BLaER1 treated with 17β-estradiol and CSF1 and Interleukin-3, amounts not matched to agents 10 nM and 100 nM (cell line): Measurements from ENCODE around the gene NSD2.
A peak's percentile ranks its signal among the peaks of the same experiment; 100 is the strongest.
"Not testable (repeated sequence)": the region's sequence is repeated elsewhere in the genome, so short reads cannot be mapped to it uniquely, and the experiment has no call there.

ENCODE experiments used
- H3K27ac ChIP-seq, 11 experiments: shearing (Covaris generic); formaldehyde crosslinking; 2 replicates each; pipeline ENCODE4 v1.8.1; 2022
- H3K27me3 ChIP-seq, 11 experiments: shearing (Covaris generic); formaldehyde crosslinking; 2 replicates each; pipeline ENCODE4 v1.8.1; 2022
- H3K36me3 ChIP-seq, 11 experiments: shearing (Covaris generic); formaldehyde crosslinking; 2 replicates each; pipeline ENCODE4 v1.8.1; 2022
- H3K4me1 ChIP-seq, 10 experiments: shearing (Covaris generic); formaldehyde crosslinking; 2 replicates each; pipeline ENCODE4 v1.8.1; 2022
- H3K4me2 ChIP-seq, 11 experiments: shearing (Covaris generic); formaldehyde crosslinking; 2 replicates each; pipeline ENCODE4 v1.8.1; 2022
- H3K4me3 ChIP-seq, 10 experiments: shearing (Covaris generic); formaldehyde crosslinking; 2 replicates each; pipeline ENCODE4 v1.8.1; 2022
- H3K9ac ChIP-seq, 11 experiments: shearing (Covaris generic); formaldehyde crosslinking; 2 replicates each; pipeline ENCODE4 v1.8.1; 2022
- H3K9me3 ChIP-seq, 11 experiments: shearing (Covaris generic); formaldehyde crosslinking; replicated peaks in 1 of 11; 2 replicates each; pipeline ENCODE4 v1.8.1; 2022
- H4K20me1 ChIP-seq, 11 experiments: shearing (Covaris generic); formaldehyde crosslinking; 2 replicates each; pipeline ENCODE4 v1.8.1; 2022
- Cebpa-rat ChIP-seq, 11 experiments: shearing (Covaris generic); IDR thresholded peaks; 2 replicates each; pipeline ENCODE4 v1.8.1; 2022

Gene NSD2

DNA sequence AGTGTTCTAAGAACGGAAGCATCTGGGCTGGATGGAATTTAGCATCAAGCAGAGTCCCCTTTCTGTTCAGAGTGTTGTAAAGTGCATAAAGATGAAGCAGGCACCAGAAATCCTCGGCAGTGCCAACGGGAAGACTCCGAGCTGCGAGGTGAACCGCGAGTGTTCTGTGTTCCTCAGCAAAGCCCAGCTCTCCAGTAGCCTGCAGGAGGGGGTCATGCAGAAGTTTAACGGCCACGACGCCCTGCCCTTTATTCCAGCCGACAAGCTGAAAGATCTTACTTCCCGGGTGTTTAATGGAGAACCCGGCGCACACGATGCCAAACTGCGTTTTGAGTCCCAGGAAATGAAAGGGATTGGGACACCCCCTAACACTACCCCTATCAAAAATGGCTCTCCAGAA, 29.4 kb downstream of the NSD2 start:
- peaks cover 0 to 39% (median 26%) of the 10 kb centered on the region in 10 experiments; a peak in 17 of 20 replicates for H3K4me1 ChIP-seq
- H3K9me3 ChIP-seq, result no peaks in the 10 kb centered on the region

DNA sequence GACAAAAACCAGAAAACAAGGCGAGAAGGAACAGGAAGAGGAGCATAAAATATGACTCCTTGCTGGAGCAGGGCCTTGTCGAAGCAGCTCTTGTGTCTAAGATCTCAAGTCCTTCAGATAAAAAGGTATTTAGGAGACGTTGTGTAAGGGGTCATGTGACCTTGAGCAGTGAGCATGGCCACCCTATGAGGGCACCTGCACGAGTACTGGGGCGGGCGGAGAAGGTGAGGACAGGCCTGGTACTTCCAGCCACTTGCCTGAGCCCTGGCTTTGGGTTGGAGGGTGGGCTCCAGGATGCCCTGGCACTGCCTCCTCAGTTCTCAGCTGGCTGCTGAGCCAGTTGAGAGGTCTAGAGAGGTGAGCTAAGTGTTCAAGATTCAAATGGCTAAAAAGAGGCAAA, 29.9 kb downstream of the NSD2 start:
- H3K4me2 ChIP-seq, result no peak overlapping the region
- peaks cover 37 to 100% (median 97%) of the 10 kb centered on the region in 11 experiments; a peak in 21 of 22 replicates for H4K20me1 ChIP-seq
- peaks cover 54 to 69% (median 67%) of the 10 kb centered on the region in 11 experiments for H3K36me3 ChIP-seq

More for the DNA sequence above, 29.4 kb downstream of the NSD2 start:
- no peak overlapping the region for H3K27ac ChIP-seq
- H3K36me3 ChIP-seq, result peaks cover 49 to 69% (median 67%) of the 10 kb centered on the region in 11 experiments
- H3K27me3 ChIP-seq, result no peaks in the 10 kb centered on the region
- H3K9ac ChIP-seq, result no peak overlapping the region
- H4K20me1 ChIP-seq, result peaks cover 38 to 100% (median 97%) of the 10 kb centered on the region in 11 experiments; a peak in 21 of 22 replicates
- TF ChIP-seq Cebpa-rat (IDR thresholded peaks at IDR 0.05), result no peak
- H3K4me3 ChIP-seq, result no peak overlapping the region
- no peak overlapping the region for H3K4me2 ChIP-seq

DNA sequence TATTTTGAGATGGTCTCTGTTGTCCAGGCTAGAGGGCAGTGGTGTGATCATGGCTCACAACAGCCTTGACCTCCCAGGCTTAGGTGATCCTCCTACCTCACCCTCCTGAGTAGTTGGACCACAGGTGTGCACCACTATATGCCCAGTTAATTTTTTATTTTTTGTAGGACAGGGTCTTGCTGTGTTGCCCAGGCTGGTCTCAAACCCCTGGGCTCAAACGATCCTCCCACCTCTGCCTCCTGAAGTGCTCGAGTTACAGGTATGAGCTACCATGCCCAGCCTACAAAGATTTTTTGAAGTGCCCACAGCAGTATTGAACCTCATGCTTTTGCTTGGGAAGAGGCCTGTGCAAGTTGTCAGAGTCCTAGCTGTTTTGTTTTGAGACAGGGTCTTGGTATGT, 31.1 kb downstream of the NSD2 start:
- Histone ChIP-seq H3K9ac (peak overlapping the region in 1 of 11 experiments; percentile 14; a peak in 1 of 22 replicates), H3K4me3 (no peak overlapping the region), H4K20me1 (peaks cover 34 to 100% (median 98%) of the 10 kb centered on the region in 11 experiments; a peak in 21 of 22 replicates), H3K27ac (no peak overlapping the region), H3K27me3 (no peaks in the 10 kb centered on the region), H3K4me2 (no peak overlapping the region), H3K9me3 (no peaks in the 10 kb centered on the region), H3K36me3 (peaks cover 55 to 79% (median 77%) of the 10 kb centered on the region in 11 experiments), H3K4me1 (peaks cover 0 to 28% (median 20%) of the 10 kb centered on the region in 10 experiments; a peak in 16 of 20 replicates)
- TF ChIP-seq Cebpa-rat (IDR thresholded peaks at IDR 0.05), result no peak

More for the DNA sequence above, 29.9 kb downstream of the NSD2 start:
- TF ChIP-seq Cebpa-rat (IDR thresholded peaks at IDR 0.05), result no peak
- Histone ChIP-seq H3K9ac (no peak overlapping the region), H3K27me3 (no peaks in the 10 kb centered on the region), H3K4me1 (peaks cover 0 to 35% (median 23%) of the 10 kb centered on the region in 10 experiments; a peak in 17 of 20 replicates), H3K9me3 (no peaks in the 10 kb centered on the region), H3K27ac (no peak overlapping the region), H3K4me3 (no peak overlapping the region)

DNA sequence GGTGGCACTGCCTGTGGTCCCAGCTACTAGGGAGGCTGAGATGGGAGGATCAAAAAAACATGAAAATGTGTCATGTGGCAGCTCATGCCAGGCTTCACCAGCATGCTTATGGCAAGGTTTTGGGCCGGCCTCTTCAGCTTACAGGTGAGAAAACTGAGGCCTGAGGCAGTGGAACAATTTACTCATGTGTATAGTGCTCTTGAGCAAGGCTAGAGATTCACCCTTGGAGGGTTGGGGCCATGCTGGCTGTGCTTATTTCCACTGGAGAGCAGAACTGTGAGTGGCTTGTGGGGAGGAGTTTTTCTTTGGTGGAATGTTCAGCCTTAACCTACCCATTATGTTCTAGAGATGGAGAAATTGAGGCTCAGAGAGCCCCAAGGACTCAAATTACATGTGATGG, 31.8 kb downstream of the NSD2 start:
- Histone ChIP-seq H3K9ac (no peak overlapping the region), H3K27ac (no peak overlapping the region), H3K4me1 (peaks cover 3 to 31% (median 21%) of the 10 kb centered on the region in 10 experiments; a peak in 18 of 20 replicates), H3K4me2 (no peak overlapping the region), H3K4me3 (no peak overlapping the region), H4K20me1 (peaks cover 35 to 100% (median 98%) of the 10 kb centered on the region in 11 experiments; a peak in 21 of 22 replicates), H3K36me3 (peaks cover 63 to 87% (median 84%) of the 10 kb centered on the region in 11 experiments), H3K27me3 (no peaks in the 10 kb centered on the region), H3K9me3 (no peaks in the 10 kb centered on the region)
- TF ChIP-seq Cebpa-rat (IDR thresholded peaks at IDR 0.05), result no peak

DNA sequence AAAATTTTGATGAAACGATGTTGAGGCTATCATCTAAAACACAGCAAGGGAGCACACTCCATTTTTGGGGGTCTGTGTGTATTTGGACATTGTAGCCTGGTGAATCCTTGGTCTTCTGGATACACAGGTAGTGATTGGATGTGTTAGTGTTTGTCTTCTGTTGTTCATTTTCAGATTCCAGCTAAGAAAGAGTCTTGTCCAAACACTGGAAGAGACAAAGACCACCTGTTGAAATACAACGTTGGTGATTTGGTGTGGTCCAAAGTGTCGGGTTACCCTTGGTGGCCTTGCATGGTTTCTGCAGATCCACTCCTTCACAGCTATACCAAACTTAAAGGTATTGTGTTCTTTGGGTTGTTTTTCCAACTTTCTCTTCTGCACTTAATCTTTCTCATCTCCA, 32.8 kb downstream of the NSD2 start:
- Histone ChIP-seq H3K4me1 (peaks cover 10 to 30% (median 22%) of the 10 kb centered on the region in 10 experiments; a peak in 19 of 20 replicates), H3K4me2 (no peak overlapping the region), H3K9me3 (no peaks in the 10 kb centered on the region), H3K4me3 (no peak overlapping the region), H3K27ac (no peak overlapping the region), H3K9ac (no peak overlapping the region), H4K20me1 (peaks cover 37 to 100% (median 98%) of the 10 kb centered on the region in 11 experiments; a peak in 21 of 22 replicates), H3K27me3 (no peaks in the 10 kb centered on the region), H3K36me3 (peaks cover 65 to 97% (median 94%) of the 10 kb centered on the region in 11 experiments)
- no peak for TF ChIP-seq Cebpa-rat (IDR thresholded peaks at IDR 0.05)

DNA sequence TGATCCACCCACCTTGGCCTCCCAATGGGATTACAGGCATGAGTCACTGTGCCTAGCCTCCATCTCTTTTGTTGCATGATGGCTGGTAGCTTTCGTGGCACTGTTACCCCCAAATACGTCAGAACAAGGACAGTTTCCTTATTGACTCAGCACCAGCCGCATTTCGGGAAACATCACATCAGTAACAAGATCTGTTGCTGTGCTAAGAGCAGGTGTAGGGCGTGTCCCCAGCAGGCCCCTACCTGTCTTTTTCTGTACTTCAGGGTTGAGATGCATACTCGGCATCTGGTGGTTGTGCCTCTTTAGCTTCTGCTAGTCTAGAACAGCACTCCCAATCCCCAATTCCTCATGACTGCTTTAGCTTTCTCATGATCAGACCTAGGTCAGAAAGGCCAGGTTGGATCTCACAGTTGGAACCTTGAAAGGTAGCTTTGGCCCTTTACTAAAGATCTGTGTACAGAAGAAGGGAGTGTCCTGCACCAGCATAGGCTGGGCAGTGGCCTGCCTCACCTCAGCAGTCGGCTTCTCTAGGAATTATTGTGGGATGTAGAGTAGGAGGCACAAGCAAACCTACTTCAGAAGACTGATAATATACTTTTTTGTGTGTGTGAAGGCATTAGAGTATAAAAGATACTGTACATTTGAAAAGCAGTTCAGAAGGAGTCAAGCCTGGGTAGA, 36.8 kb downstream of the NSD2 start:
- Histone ChIP-seq H3K9me3 (no peaks in the 10 kb centered on the region), H3K4me3 (no peak overlapping the region), H3K36me3 (peaks cover 50 to 99% (median 80%) of the 10 kb centered on the region in 11 experiments), H3K27ac (peak overlapping the region in 2 of 11 experiments; percentile 2 to 22; a peak in 2 of 22 replicates), H3K9ac (peak overlapping the region in 3 of 11 experiments; percentile 3 to 49 (median 15); a peak in 4 of 22 replicates), H3K4me1 (peaks cover 19 to 47% (median 43%) of the 10 kb centered on the region in 10 experiments; a peak in 19 of 20 replicates), H3K27me3 (no peaks in the 10 kb centered on the region), H4K20me1 (peaks cover 27 to 99% (median 93%) of the 10 kb centered on the region in 11 experiments; a peak in 20 of 22 replicates), H3K4me2 (peak overlapping the region in 6 of 11 experiments; percentile 0 to 41 (median 10); a peak in 4 of 22 replicates)
- no peak for TF ChIP-seq Cebpa-rat (IDR thresholded peaks at IDR 0.05)

DNA sequence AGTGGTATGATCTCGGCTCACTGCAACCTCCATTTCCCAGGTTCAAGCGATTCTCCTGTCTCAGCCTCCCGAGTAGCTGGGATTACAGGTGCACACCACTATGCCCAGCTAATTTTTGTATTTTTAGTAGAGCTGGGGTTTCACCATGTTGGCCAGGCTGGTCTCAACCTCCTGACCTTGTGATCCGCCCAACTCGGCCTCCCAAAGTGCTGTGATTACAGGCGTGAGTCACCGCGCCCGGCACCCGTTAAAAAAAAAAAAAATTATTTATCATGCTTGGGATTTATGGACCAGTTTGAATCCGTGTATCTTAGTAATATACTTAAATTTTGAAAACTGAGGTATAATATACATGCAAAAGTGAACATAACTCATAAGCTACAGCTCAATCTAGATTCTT, 38.5 kb downstream of the NSD2 start:
- H3K36me3 ChIP-seq, result peaks cover 50 to 99% (median 80%) of the 10 kb centered on the region in 11 experiments
- H3K27ac ChIP-seq, result not testable (repeated sequence)

DNA sequence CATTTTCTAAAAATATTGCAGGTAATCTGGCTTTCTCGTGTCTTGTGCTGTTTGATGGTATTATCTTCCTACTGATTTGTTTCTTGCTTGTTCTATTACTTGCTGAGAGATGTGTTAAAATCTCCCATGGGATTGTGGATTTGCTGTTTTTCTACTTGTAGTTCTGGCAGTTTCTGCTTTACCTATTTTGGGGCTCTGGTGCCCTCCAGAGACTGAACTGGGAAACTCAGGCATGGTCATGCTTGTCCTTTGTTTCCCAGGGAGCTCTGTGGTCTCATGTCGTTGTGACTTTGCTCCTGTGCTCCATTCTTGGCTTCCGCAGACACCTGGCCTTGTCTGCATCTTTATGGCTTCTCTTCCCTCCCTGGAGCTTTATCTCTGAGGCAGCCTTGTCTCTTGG, 39.5 kb downstream of the NSD2 start:
- peak overlapping the region in 3 of 11 experiments; percentile 32 to 42 (median 35); a peak in 3 of 22 replicates for H3K9ac ChIP-seq
- H4K20me1 ChIP-seq, result peaks cover 22 to 100% (median 95%) of the 10 kb centered on the region in 11 experiments; a peak in 20 of 22 replicates
- no peak for TF ChIP-seq Cebpa-rat (IDR thresholded peaks at IDR 0.05)
- peaks cover 19 to 57% (median 49%) of the 10 kb centered on the region in 10 experiments; a peak in 19 of 20 replicates for H3K4me1 ChIP-seq
- peak overlapping the region; percentile 0 to 55 (median 23); a peak in 17 of 22 replicates for H3K4me2 ChIP-seq
- peak overlapping the region in 2 of 11 experiments; percentile 20 to 36; a peak in 2 of 22 replicates for H3K27ac ChIP-seq
- no peaks in the 10 kb centered on the region for H3K27me3 ChIP-seq
- H3K4me3 ChIP-seq, result no peak overlapping the region
- H3K36me3 ChIP-seq, result peaks cover 40 to 99% (median 80%) of the 10 kb centered on the region in 11 experiments
- H3K9me3 ChIP-seq, result no peaks in the 10 kb centered on the region

More for the DNA sequence above, 38.5 kb downstream of the NSD2 start:
- not testable (repeated sequence) for H3K9me3 ChIP-seq, H3K4me3 ChIP-seq, H3K27me3 ChIP-seq, H3K9ac ChIP-seq
- Histone ChIP-seq H4K20me1 (peaks cover 27 to 100% (median 93%) of the 10 kb centered on the region in 11 experiments; a peak in 20 of 22 replicates), H3K4me1 (peaks cover 19 to 57% (median 52%) of the 10 kb centered on the region in 10 experiments; a peak in 19 of 20 replicates), H3K4me2 (peak overlapping the region in 4 of 11 experiments; percentile 14 to 54 (median 46); a peak in 5 of 22 replicates)

DNA sequence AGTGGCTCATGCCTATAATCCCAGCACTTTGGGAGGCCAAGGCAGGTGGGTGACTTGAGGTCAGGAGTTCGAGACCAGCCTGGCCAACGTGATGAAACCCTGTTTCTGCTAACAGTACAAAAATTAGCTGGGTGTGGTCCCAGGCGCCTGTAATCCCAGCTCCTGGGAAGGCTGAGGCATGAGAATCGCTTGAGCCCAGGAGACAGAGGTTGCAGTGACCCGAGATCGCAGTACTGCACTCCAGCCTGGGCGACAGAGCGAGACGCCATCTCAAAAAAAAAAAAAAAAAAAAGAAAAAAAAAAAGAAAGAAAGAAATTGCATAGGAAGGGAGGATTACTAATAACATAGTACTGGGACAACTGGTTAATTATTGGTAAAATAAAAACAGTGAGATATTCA, 40.1 kb downstream of the NSD2 start:
- peaks cover 18 to 100% (median 95%) of the 10 kb centered on the region in 11 experiments; a peak in 20 of 22 replicates for H4K20me1 ChIP-seq
- H3K27me3 ChIP-seq, H3K9me3 ChIP-seq, H3K4me3 ChIP-seq: not testable (repeated sequence)
- peak overlapping the region in 3 of 11 experiments; percentile 1 to 39 (median 35); a peak in 3 of 22 replicates for H3K9ac ChIP-seq
- peak overlapping the region; percentile 0 to 55 (median 23); a peak in 16 of 22 replicates for H3K4me2 ChIP-seq
- peaks cover 36 to 99% (median 80%) of the 10 kb centered on the region in 11 experiments for H3K36me3 ChIP-seq
- peaks cover 19 to 57% (median 46%) of the 10 kb centered on the region in 10 experiments; a peak in 19 of 20 replicates for H3K4me1 ChIP-seq
- peak overlapping the region in 2 of 11 experiments; percentile 20 to 36; a peak in 2 of 22 replicates for H3K27ac ChIP-seq
